HEK293 (cell line): ENCODE results near the gene SLC5A10.

Source experiments
- CTCF ChIA-PET: fragments of 350-600 bp; formaldehyde crosslinking; extraction: SDS; loops from one replicate; lab custom pipeline; 2021; ENCODE audit warnings: antibody characterized with exemption; lab: Yijun Ruan, JAX
- POLR2A ChIA-PET: fragments of 300-600 bp; formaldehyde crosslinking; extraction: SDS; loops from one replicate; lab custom pipeline; 2020; ENCODE audit warnings: antibody characterized with exemption, inconsistent platforms; lab: Yijun Ruan, JAX
- H3K27ac ChIP-seq: fragments of 200-500 bp; sonication (Bioruptor generic); 2 replicates; pipeline ENCODE4 v1.5.1; 2014; ENCODE audit warnings: low read depth, low read length, control low read depth, inconsistent platforms; ENCODE audit errors: extremely low read depth
- H3K36me3 ChIP-seq, 2 experiments: fragments of 200-500 bp in 1 of 2; sonication (Bioruptor generic) in 1 of 2; 1 replicate in 1 of 2; 2 replicates in 1 of 2; pipeline ENCODE4 v1.5.1; 2014 to 2017; ENCODE audit warnings: inconsistent platforms in 2 of 2, low read length in 2 of 2; ENCODE audit not compliant: control insufficient read depth in 2 of 2, insufficient read depth in 1 of 2
- H3K4me1 ChIP-seq: fragments of 200-500 bp; sonication (Bioruptor generic); 2 replicates; pipeline ENCODE4 v1.5.1; 2014; ENCODE audit warnings: mild to moderate bottlenecking, low read length, inconsistent platforms; ENCODE audit not compliant: control insufficient read depth, insufficient read depth
- H3K4me3 ChIP-seq: 2 replicates; pipeline ENCODE4 v1.5.1; 2011; ENCODE audit warnings: low read depth, mild to moderate bottlenecking, control low read depth, low read length, moderate library complexity
- H3K9me3 ChIP-seq: fragments of 200-500 bp; sonication (Bioruptor generic); 2 replicates; pipeline ENCODE4 v1.5.1; 2014; ENCODE audit warnings: low read depth, low read length, inconsistent platforms; ENCODE audit not compliant: control insufficient read depth, insufficient read depth
- HOXD13 ChIP-seq: sonication (generic); formaldehyde crosslinking; IDR thresholded peaks from 2 replicates; pipeline ENCODE4 v1.8.0; 2022; ENCODE audit warnings: missing genetic modification reagents, borderline replicate concordance
- SCRT2 ChIP-seq: fragments of 450-650 bp; formaldehyde crosslinking; IDR thresholded peaks from 2 replicates; pipeline ENCODE4 v1.5.1; 2016; ENCODE audit warnings: missing biosample characterization, missing genetic modification characterization
- ZBTB21 ChIP-seq: fragments of 450-650 bp; formaldehyde crosslinking; IDR thresholded peaks from 2 replicates; pipeline ENCODE4 v1.5.1; 2017; ENCODE audit warnings: missing biosample characterization, missing genetic modification characterization
- ZNF138 ChIP-seq: fragments of 450-650 bp; formaldehyde crosslinking; IDR thresholded peaks from 2 replicates; pipeline ENCODE4 v1.5.1; 2016; ENCODE audit warnings: missing biosample characterization, missing genetic modification characterization, borderline replicate concordance
- ZNF140 ChIP-seq: fragments of 450-650 bp; formaldehyde crosslinking; IDR thresholded peaks from 2 replicates; pipeline ENCODE4 v1.5.1; 2016; ENCODE audit warnings: missing biosample characterization, missing genetic modification characterization
- ZNF146 ChIP-seq: fragments of 450-650 bp; formaldehyde crosslinking; IDR thresholded peaks from 2 replicates; pipeline ENCODE4 v1.5.1; 2016; ENCODE audit warnings: missing biosample characterization, missing genetic modification characterization
- ZNF202 ChIP-seq: fragments of 450-650 bp; formaldehyde crosslinking; IDR thresholded peaks from 2 replicates; pipeline ENCODE4 v1.5.1; 2016; ENCODE audit warnings: missing biosample characterization, missing genetic modification characterization, borderline replicate concordance
- ZNF221 ChIP-seq: fragments of 450-650 bp; formaldehyde crosslinking; IDR thresholded peaks from 2 replicates; pipeline ENCODE4 v1.5.1; 2017; ENCODE audit warnings: missing biosample characterization, missing genetic modification characterization, borderline replicate concordance
- ZNF24 ChIP-seq: fragments of 450-650 bp; formaldehyde crosslinking; IDR thresholded peaks from 2 replicates; pipeline ENCODE4 v1.5.1; 2016; ENCODE audit warnings: missing biosample characterization, missing genetic modification characterization
- ZNF514 ChIP-seq: fragments of 450-650 bp; formaldehyde crosslinking; IDR thresholded peaks from 2 replicates; pipeline ENCODE4 v1.5.1; 2016; ENCODE audit warnings: missing biosample characterization, missing genetic modification characterization
- ZNF629 ChIP-seq: fragments of 450-650 bp; formaldehyde crosslinking; IDR thresholded peaks from 2 replicates; pipeline ENCODE4 v1.5.1; 2017; ENCODE audit warnings: missing biosample characterization, missing genetic modification characterization
- ZNF785 ChIP-seq: fragments of 450-650 bp; formaldehyde crosslinking; IDR thresholded peaks from 2 replicates; pipeline ENCODE4 v1.5.1; 2016; ENCODE audit warnings: missing biosample characterization, missing genetic modification characterization
- TF ChIP-seq, protein P1 (sequence below): fragments of 450-650 bp; formaldehyde crosslinking; IDR thresholded peaks from 2 replicates; pipeline ENCODE4 v1.5.1; 2016; ENCODE audit warnings: missing biosample characterization, missing genetic modification characterization
- TF ChIP-seq, protein P2 (sequence below): fragments of 450-650 bp; formaldehyde crosslinking; IDR thresholded peaks from 2 replicates; pipeline ENCODE4 v1.5.1; 2016; ENCODE audit warnings: missing biosample characterization, missing genetic modification characterization
- TF ChIP-seq, protein P3 (sequence below): fragments of 450-650 bp; formaldehyde crosslinking; IDR thresholded peaks from 2 replicates; pipeline ENCODE4 v1.5.1; 2017; ENCODE audit warnings: missing biosample characterization, mild to moderate bottlenecking, missing genetic modification characterization, moderate library complexity
- TF ChIP-seq, protein P4 (sequence below): fragments of 450-650 bp; IDR thresholded peaks from 2 replicates; pipeline ENCODE4 v1.5.1; 2018; ENCODE audit warnings: missing biosample characterization, mild to moderate bottlenecking, missing genetic modification characterization
- TF ChIP-seq, protein P5 (sequence below): fragments of 450-650 bp; formaldehyde crosslinking; IDR thresholded peaks from 2 replicates; pipeline ENCODE4 v1.5.1; 2016; ENCODE audit warnings: missing biosample characterization, missing genetic modification characterization, low read depth
- TF ChIP-seq, protein P6 (sequence below): fragments of 450-650 bp; formaldehyde crosslinking; IDR thresholded peaks from 2 replicates; pipeline ENCODE4 v1.5.1; 2017; ENCODE audit warnings: missing biosample characterization, missing genetic modification characterization
- TF ChIP-seq, protein P7 (sequence below): fragments of 450-650 bp; formaldehyde crosslinking; IDR thresholded peaks from 2 replicates; pipeline ENCODE4 v1.5.1; 2017; ENCODE audit warnings: missing biosample characterization, missing genetic modification characterization

Gene SLC5A10

DNA sequence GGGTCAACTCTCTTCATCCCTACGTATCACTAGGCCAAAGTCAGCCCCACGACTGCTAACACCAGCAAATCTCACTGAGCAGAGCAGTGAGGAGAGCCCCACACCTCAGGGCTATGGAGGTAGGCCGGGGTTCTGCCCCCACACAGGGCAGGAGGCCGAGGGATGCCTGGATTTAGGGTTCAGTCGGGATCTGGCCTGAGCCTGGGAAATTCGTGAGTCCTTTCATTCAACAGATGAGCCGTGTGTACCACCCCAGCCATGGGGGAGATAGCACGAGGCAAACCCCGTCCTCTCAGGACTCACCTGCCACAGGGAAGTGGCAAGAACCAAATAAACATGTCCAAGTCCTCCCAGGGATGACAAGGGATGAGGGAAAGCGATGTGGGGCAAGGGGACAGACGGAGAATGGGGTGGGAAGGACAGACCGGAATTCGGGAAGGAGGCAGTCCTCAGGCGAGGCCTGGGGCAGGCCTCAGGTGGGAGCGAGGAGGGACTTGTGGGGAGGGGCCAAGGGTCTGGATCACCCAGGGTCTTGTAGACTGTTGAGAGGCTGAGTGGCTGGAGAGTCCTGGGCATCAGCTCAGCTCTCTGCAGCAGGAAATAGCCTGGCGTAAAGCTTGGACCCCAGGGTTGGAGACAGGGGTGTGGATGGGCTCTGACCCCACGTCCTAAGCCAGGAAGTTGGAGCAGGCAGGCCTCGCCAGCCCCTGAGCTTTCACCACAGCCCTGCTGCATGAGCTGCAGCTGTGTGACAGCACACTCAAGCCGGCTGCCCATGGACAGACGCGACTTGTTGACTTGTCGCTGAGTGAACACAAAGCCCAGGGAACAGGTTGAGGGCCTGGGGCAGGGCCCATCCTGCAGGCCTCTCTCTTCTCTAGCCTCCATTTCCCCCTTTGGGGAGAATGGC is 60.5 kb downstream of the SLC5A10 start:
- ChIA-PET POLR2A (interaction anchor here (1.1 kb wide), 1 partner anchor 8 kb away, joined by 3 read pairs; the partner anchor contains the start of gene FAM83G), CTCF (no interaction called here)
- no peaks in the 10 kb centered on the region for H3K9me3 ChIP-seq
- no peaks in the 10 kb centered on the region for H3K36me3 ChIP-seq
- peaks cover 5% of the 10 kb centered on the region; the same call in 1 of the 2 replicates for H3K4me1 ChIP-seq
- no peak overlapping the region for H3K4me3 ChIP-seq
- H3K27ac ChIP-seq = no peak overlapping the region
- TF ChIP-seq SCRT2 = 0 out of 2 replicates have a peak, but pooled peaks have one; percentile 19
- TF ChIP-seq ZBTB21 (tag by site-specific recombination) = no peak

DNA sequence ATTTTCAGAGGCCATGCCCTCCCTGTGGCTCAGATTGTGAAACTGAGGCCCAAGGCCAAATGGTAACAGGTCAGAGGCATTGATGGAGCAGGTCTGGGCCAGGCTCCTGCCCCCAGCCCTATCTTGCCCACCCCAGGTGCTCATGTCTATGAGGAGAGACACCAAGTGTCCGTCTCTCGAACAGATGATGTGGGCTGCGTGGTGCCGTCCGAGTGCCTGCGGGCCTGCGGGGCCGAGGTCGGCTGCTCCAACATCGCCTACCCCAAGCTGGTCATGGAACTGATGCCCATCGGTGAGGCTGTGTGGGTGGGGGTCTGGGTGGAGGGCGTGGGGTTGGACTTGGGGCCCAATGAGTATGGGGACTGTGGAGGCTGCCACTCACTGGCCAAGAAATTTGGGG is 61.3 kb downstream of the SLC5A10 start:
- CTCF ChIA-PET = interaction anchor here (0.7 kb wide), 1 partner anchor 780 kb away, joined by 3 read pairs; no protein-coding TSS in a partner anchor
- Histone ChIP-seq H3K4me1 (peaks cover 5% of the 10 kb centered on the region; the same call in 1 of the 2 replicates), H3K27ac (no peak overlapping the region), H3K36me3 (no peaks in the 10 kb centered on the region), H3K9me3 (no peaks in the 10 kb centered on the region), H3K4me3 (no peak overlapping the region)
- TF ChIP-seq ZNF629 (no peak), HOXD13 (CRISPR knock-in tag) (no peak), ZNF202 (tag by site-specific recombination) (no peak), ZNF138 (no peak), ZNF140 (tag by site-specific recombination) (no peak), ZNF785 (tag by site-specific recombination) (no peak), ZNF221 (tag by site-specific recombination) (no peak), ZNF146 (no peak), ZNF514 (tag by site-specific recombination) (no peak), ZNF24 (no peak)
- TF ChIP-seq, protein P1, sequence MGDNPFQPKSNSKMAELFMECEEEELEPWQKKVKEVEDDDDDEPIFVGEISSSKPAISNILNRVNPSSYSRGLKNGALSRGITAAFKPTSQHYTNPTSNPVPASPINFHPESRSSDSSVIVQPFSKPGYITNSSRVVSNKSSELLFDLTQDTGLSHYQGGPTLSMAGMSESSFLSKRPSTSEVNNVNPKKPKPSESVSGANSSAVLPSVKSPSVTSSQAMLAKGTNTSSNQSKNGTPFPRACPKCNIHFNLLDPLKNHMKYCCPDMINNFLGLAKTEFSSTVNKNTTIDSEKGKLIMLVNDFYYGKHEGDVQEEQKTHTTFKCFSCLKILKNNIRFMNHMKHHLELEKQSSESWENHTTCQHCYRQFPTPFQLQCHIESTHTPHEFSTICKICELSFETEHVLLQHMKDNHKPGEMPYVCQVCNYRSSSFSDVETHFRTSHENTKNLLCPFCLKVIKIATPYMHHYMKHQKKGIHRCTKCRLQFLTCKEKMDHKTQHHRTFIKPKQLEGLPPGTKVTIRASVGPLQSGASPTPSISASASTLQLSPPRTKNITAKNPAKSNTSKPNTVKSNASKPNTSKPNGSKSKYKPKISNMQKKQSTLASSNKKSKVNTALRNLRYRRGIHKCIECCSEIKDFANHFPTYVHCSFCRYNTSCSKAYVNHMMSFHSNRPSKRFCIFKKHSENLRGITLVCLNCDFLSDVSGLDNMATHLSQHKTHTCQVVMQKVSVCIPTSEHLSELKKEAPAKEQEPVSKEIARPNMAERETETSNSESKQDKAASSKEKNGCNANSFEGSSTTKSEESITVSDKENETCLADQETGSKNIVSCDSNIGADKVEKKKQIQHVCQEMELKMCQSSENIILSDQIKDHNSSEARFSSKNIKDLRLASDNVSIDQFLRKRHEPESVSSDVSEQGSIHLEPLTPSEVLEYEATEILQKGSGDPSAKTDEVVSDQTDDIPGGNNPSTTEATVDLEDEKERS (tag by site-specific recombination) = no peak
- TF ChIP-seq, protein P2, sequence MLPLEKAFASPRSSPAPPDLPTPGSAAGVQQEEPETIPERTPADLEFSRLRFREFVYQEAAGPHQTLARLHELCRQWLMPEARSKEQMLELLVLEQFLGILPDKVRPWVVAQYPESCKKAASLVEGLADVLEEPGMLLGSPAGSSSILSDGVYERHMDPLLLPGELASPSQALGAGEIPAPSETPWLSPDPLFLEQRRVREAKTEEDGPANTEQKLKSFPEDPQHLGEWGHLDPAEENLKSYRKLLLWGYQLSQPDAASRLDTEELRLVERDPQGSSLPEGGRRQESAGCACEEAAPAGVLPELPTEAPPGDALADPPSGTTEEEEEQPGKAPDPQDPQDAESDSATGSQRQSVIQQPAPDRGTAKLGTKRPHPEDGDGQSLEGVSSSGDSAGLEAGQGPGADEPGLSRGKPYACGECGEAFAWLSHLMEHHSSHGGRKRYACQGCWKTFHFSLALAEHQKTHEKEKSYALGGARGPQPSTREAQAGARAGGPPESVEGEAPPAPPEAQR = no peak
- TF ChIP-seq, protein P3, sequence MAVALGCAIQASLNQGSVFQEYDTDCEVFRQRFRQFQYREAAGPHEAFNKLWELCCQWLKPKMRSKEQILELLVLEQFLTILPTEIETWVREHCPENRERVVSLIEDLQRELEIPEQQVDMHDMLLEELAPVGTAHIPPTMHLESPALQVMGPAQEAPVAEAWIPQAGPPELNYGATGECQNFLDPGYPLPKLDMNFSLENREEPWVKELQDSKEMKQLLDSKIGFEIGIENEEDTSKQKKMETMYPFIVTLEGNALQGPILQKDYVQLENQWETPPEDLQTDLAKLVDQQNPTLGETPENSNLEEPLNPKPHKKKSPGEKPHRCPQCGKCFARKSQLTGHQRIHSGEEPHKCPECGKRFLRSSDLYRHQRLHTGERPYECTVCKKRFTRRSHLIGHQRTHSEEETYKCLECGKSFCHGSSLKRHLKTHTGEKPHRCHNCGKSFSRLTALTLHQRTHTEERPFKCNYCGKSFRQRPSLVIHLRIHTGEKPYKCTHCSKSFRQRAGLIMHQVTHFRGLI = no peak
- TF ChIP-seq, protein P4, sequence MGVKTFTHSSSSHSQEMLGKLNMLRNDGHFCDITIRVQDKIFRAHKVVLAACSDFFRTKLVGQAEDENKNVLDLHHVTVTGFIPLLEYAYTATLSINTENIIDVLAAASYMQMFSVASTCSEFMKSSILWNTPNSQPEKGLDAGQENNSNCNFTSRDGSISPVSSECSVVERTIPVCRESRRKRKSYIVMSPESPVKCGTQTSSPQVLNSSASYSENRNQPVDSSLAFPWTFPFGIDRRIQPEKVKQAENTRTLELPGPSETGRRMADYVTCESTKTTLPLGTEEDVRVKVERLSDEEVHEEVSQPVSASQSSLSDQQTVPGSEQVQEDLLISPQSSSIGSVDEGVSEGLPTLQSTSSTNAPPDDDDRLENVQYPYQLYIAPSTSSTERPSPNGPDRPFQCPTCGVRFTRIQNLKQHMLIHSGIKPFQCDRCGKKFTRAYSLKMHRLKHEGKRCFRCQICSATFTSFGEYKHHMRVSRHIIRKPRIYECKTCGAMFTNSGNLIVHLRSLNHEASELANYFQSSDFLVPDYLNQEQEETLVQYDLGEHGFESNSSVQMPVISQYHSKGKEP (tag by site-specific recombination) = no peak
- TF ChIP-seq, protein P5, sequence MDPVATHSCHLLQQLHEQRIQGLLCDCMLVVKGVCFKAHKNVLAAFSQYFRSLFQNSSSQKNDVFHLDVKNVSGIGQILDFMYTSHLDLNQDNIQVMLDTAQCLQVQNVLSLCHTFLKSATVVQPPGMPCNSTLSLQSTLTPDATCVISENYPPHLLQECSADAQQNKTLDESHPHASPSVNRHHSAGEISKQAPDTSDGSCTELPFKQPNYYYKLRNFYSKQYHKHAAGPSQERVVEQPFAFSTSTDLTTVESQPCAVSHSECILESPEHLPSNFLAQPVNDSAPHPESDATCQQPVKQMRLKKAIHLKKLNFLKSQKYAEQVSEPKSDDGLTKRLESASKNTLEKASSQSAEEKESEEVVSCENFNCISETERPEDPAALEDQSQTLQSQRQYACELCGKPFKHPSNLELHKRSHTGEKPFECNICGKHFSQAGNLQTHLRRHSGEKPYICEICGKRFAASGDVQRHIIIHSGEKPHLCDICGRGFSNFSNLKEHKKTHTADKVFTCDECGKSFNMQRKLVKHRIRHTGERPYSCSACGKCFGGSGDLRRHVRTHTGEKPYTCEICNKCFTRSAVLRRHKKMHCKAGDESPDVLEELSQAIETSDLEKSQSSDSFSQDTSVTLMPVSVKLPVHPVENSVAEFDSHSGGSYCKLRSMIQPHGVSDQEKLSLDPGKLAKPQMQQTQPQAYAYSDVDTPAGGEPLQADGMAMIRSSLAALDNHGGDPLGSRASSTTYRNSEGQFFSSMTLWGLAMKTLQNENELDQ (tag by site-specific recombination) = no peak
- TF ChIP-seq, protein P6, sequence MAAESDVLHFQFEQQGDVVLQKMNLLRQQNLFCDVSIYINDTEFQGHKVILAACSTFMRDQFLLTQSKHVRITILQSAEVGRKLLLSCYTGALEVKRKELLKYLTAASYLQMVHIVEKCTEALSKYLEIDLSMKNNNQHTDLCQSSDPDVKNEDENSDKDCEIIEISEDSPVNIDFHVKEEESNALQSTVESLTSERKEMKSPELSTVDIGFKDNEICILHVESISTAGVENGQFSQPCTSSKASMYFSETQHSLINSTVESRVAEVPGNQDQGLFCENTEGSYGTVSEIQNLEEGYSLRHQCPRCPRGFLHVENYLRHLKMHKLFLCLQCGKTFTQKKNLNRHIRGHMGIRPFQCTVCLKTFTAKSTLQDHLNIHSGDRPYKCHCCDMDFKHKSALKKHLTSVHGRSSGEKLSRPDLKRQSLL (tag by site-specific recombination) = no peak
- TF ChIP-seq, protein P7, sequence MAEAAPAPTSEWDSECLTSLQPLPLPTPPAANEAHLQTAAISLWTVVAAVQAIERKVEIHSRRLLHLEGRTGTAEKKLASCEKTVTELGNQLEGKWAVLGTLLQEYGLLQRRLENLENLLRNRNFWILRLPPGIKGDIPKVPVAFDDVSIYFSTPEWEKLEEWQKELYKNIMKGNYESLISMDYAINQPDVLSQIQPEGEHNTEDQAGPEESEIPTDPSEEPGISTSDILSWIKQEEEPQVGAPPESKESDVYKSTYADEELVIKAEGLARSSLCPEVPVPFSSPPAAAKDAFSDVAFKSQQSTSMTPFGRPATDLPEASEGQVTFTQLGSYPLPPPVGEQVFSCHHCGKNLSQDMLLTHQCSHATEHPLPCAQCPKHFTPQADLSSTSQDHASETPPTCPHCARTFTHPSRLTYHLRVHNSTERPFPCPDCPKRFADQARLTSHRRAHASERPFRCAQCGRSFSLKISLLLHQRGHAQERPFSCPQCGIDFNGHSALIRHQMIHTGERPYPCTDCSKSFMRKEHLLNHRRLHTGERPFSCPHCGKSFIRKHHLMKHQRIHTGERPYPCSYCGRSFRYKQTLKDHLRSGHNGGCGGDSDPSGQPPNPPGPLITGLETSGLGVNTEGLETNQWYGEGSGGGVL (tag by site-specific recombination) = no peak
- POLR2A ChIA-PET = interaction anchor here (1.1 kb wide), 1 partner anchor 9 kb away, joined by 3 read pairs; the partner anchor contains the start of gene FAM83G
